ENCODE data around the gene ATP2A2.
"Not testable (repeated sequence)": the region's sequence is repeated elsewhere in the genome, so short reads cannot be mapped to it uniquely, and the experiment has no call there.

The ATP2A2 gene

GRCh38 chr12:110365489-110366320, 84.7 kb downstream of the ATP2A2 start:
- no peak for DNase-seq (ENCODE audit: low read depth in 1 of 2, low spot score in 1 of 2)

DNA sequence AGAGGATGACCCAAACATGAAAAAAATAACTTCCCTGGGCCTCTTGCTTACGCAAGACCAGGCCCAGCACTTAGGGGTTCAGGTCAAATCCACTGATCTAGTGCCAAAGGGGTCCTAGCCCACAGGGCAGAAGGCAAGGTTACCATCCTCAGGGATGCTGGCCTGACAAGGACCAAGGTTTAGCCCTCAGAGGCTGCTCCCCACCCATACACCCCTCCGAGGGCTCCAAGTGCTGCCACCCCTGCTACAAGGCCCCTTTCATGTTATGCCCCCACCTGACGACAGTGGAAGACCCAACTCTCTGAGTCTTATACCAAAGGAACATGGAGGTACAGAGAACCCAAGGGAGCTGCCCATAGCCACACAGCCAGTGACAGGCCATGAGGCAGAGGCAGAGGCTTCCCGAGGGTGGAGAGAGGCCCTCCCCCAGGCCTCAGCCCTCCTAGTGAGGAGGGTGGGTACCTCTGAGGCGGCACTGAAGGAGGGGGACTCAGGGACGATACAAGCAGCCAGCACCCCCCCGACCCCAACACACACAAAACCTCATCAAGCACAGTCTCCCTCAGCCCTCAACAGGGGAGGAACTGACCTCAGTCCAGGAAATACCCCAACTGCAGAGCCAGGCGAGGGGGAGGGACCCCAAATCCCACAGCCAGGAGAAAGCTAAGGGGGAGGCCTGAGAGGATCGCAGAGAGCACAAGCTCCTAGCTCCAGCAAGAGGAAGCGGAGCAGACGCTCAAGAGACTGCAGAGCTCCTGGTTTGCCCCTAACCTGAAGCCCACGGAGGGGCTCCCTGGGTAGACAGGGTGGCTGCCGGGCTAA, 85.5 kb downstream of the ATP2A2 start:
- no peak for DNase-seq (ENCODE audit: low read depth in 1 of 2, low spot score in 1 of 2)

DNA sequence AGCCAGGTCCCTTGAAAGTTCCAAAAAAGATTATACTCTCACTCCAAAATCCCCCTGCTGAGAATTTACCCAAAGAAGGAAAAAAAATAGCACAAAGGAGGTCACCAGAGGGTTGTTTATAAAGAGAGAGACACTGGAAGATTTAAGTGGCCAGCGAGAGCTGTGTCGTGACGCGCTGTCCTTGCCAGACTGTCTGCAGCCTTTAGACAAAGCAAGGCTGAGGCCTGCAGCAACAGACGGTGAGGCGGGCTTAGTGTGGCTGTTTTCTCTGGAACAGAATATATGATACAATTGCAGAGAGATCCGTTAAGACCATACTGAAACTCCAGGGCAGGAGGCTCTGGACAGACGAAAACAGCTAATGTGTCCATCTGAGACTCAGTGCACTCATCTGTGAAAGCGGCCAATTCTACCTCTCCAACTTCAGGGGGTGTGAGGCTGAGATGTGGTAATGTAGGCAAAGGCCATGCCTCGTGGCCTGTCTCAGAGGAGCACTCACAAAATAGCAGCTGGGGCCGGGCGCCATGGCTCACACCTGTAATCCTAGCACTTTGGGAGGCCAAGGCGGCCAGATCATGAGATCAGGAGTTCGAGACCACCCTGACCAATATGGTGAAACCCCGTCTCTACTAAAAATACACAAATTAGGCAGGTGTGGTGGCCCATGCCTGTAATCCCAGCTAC, 86.3 kb downstream of the ATP2A2 start:
- no peak for DNase-seq (ENCODE audit: low read depth in 1 of 2, low spot score in 1 of 2)

DNA sequence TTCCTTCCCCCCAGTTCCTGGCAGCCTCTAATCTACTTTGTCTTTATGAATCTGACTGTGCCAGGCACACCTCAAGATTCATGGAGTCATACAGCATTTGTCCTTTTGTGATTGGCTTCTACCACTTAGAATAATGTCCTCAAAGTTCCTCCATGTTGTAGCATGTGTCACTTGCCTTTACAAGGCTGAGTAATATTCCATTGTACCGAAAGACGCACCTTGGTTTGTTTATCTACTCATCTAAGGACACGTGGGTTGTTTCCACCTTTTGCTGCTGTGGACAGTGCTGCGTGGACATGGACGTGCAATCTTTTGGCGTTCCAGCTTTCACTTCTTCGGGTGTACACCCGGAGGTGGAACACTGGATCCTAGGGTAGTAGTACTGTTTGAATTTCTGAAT, 88.9 kb downstream of the ATP2A2 start:
- no peak for DNase-seq (ENCODE audit: low read depth in 1 of 2, low spot score in 1 of 2)

DNA sequence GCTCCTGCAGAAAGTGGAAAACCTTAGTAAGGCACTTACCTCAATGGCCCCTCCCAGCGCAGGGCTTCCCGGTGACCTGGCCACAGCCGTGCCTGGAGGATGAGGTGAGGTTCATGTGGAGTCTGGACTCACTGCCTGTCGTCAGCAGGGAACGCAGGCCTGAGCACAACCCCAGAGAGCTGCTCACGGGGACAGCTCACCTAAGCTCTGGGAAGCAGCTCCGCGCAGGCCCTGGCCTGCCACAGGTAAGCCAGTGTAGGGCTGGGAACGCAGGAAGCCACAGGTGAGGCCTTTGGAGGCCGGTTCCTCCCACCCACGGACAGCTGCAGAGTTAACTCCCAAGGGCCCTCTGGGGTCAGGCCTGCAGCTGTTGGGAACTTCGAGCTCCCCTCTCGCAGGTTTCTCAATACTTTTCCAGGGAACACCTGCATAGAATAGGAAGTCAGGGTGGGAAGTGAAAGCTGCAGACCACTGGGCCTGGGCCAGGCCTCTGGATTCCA, 89.7 kb downstream of the ATP2A2 start:
- DNase-seq (ENCODE audit: low read depth in 1 of 2, low spot score in 1 of 2) = no peak

DNA sequence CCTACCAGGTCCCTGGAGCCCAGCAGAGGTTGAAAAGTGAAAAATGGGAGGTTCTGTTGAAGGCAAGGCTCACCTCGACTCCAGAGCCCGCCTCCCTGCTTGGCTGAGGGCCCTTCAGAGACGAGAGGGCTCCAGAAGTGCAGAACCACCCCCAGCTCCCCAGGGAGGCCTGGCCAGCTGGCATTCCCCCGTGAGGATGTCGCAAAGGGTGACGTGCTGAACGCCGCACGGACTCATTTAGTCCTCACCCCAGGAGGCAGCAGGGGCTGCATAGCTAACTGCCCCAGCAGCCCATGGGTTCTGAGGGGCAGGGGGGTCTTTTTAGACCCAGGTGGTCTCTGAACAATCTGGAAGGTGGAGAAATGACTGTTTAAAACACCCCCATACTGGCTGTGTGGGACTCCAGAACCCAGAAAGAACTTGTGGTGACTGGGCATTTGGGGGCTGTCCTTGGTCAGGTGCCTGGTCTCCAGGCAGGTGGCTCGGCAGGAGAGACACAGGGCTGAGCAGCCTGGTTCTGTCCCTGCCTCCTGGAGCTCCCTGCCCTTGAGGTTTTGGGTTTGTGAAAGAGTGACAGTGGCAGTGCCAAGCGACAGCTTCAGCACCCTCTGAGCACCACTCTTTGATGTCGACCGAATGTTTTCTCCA, 90.5 kb downstream of the ATP2A2 start:
- no peak for DNase-seq (ENCODE audit: low read depth in 1 of 2, low spot score in 1 of 2)

- DNase-seq (ENCODE audit: low read depth in 1 of 2, low spot score in 1 of 2) = no peak
These were observed 91.0 kb downstream of the ATP2A2 start for GRCh38 chr12:110372056-110372425.

DNA sequence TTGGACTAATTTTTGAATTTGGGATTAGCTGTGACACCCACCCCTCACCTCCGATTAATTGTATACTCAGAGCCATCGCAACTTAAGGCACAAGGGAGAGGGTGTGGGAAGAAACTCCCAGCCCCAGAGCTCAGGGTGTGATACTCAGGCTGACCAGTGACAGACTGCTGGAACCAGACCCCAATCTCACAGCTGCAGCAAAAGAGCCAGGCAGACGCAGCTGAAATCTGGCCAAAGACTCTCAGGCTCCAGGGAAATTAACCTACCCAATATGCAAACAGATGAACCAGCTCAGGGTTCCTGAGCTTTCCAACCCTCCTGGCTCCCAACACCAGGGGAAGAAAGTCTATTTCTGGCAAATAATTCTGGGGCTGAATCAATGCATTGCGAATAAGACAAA, 92.0 kb downstream of the ATP2A2 start:
- no peak for DNase-seq (ENCODE audit: low read depth in 1 of 2, low spot score in 1 of 2)

- DNase-seq (ENCODE audit: low read depth in 1 of 2, low spot score in 1 of 2) = no peak
These were observed 92.4 kb downstream of the ATP2A2 start for GRCh38 chr12:110373425-110373824.

DNA sequence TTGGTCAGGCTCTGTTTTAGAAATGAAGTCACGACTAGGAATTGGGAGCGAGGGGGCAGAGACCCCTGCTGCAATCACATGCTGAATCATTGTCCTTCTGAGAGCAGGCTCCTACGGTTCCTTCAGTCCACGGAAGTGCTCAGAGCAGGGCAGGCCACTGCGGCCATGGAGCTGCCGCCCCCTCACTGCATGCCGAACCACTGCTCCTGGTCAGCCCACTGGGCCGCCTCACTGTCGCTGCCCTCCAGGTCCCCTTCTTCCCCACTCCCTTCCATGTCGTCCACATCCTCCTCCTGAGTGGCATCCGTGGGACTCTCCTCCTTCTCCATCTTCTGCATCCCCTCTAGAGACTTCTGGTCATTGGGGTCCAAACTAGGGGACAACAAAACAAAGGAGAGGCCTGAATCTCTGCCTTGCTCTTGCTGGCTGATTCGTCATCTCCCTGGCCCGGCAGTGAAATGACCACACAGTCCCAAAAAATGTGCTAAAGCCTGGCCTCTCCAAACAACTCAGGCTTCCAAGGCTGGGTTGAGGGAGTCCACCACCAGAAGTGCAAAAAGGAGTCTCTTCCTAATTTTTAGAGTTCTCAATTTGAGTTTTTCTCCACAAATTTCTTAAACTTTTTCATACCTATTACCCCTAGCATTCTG, 93.0 kb downstream of the ATP2A2 start:
- DNase-seq (ENCODE audit: low read depth in 1 of 2, low spot score in 1 of 2) = no peak

GRCh38 chr12:110378131-110378790, 97.2 kb downstream of the ATP2A2 start:
- not testable (repeated sequence) for DNase-seq (ENCODE audit: low read depth in 1 of 2, low spot score in 1 of 2)

DNA sequence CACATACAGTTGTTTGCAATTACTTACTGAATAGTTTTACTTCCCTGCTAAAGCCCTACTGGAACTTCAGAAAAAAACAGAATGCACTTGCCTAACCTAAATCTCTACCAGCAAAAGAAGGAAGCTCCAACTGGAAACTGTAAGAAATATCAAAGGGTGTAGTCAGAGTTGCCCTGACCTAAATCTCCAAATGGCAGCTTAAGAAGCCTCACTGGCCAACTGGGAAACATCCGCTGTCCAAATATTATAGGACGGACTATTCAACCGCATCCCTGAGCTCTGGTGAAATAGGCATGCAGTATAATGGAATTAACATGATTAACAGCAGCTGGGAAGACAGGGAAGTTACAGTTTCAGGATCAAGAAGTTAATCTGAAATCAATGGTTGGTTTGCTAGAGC, 98.2 kb downstream of the ATP2A2 start:
- no peak for DNase-seq (ENCODE audit: low read depth in 1 of 2, low spot score in 1 of 2)

- DNase-seq (ENCODE audit: low read depth in 1 of 2, low spot score in 1 of 2) = no peak
These were observed 98.6 kb downstream of the ATP2A2 start for GRCh38 chr12:110379631-110380030.

DNA sequence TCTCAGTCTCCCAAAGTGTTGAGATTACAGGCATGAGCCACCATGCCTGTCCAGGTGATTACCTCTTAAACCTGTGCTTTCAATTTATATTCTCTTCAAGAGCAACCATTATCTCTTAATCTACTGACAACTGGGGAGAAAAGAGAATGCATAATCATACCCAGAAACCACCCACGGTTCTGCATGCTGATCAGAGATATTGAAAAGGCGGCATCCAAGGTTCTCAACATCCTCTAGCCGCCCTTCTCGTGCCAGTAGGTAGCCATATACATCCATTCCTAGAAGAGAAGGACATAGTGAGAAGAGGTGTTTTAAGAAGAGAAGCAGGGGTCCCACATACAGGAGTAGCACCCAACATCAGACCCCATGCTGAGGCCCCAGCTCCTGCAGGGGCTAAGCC, 101.6 kb downstream of the ATP2A2 start:
- DNase-seq (ENCODE audit: low read depth in 1 of 2, low spot score in 1 of 2) = no peak

All from stimulated activated CD4-positive, alpha-beta T cell treated with anti-CD3 and anti-CD28 coated beads, Interleukin-15, amount 100 ng/mL, for 1 hour (primary cell).